ENCODE results near the gene ZNF423.

The ZNF423 gene

GRCh38 chr16:49464877-49465504 lies 390.9 kb downstream of the ZNF423 start:
- DNase-seq, result peak; percentile 22

- no peak for DNase-seq
Observed at GRCh38 chr16:49464093-49464492, 391.8 kb downstream of the ZNF423 start.

- no peak for DNase-seq
Observed at GRCh38 chr16:49463529-49463928, 392.4 kb downstream of the ZNF423 start.

- no peak for DNase-seq
Observed at GRCh38 chr16:49462989-49463371, 392.9 kb downstream of the ZNF423 start.

GRCh38 chr16:49462362-49462988 lies 393.4 kb downstream of the ZNF423 start:
- DNase-seq, result no peak

GRCh38 chr16:49461517-49461951 lies 394.4 kb downstream of the ZNF423 start:
- no peak for DNase-seq

- DNase-seq, result no peak
Observed at GRCh38 chr16:49460786-49461470, 395.0 kb downstream of the ZNF423 start.

- no peak for DNase-seq
Observed at GRCh38 chr16:49459953-49460735, 395.8 kb downstream of the ZNF423 start.

GRCh38 chr16:49458656-49459445 lies 397.1 kb downstream of the ZNF423 start:
- no peak for DNase-seq

- no peak for DNase-seq
Observed at GRCh38 chr16:49458243-49458642, 397.7 kb downstream of the ZNF423 start.

- no peak for DNase-seq
Observed at GRCh38 chr16:49457196-49457595, 398.7 kb downstream of the ZNF423 start.

- no peak for DNase-seq
Observed at GRCh38 chr16:49456763-49457162, 399.1 kb downstream of the ZNF423 start.

GRCh38 chr16:49455991-49456745 lies 399.7 kb downstream of the ZNF423 start:
- DNase-seq, result no peak

- DNase-seq, result no peak
Observed at GRCh38 chr16:49455181-49455990, 400.5 kb downstream of the ZNF423 start.

- DNase-seq, result no peak
Observed at GRCh38 chr16:49454426-49455180, 401.3 kb downstream of the ZNF423 start.

- no peak for DNase-seq
Observed at GRCh38 chr16:49453983-49454382, 401.9 kb downstream of the ZNF423 start.

GRCh38 chr16:49453021-49453420 lies 402.9 kb downstream of the ZNF423 start:
- DNase-seq, result no peak

- DNase-seq, result no peak
Observed at GRCh38 chr16:49452578-49452977, 403.3 kb downstream of the ZNF423 start.

- DNase-seq, result no peak
Observed at GRCh38 chr16:49452108-49452507, 403.8 kb downstream of the ZNF423 start.

- no peak for DNase-seq
Observed at GRCh38 chr16:49446805-49447204, 409.1 kb downstream of the ZNF423 start.
